ENCODE measurements around the gene SPINT4.
"Not testable (repeated sequence)": the region's sequence is repeated elsewhere in the genome, so short reads cannot be mapped to it uniquely, and the experiment has no call there.

SPINT4 gene

GRCh38 chr20:45722047-45722446, at the start of gene SPINT4:
SPINT4 (plus strand) TSS chr20:45722347; CDS start chr20:45722368, 21 bp downstream.
- no peak for DNase-seq (ENCODE audit: low read depth)

DNA sequence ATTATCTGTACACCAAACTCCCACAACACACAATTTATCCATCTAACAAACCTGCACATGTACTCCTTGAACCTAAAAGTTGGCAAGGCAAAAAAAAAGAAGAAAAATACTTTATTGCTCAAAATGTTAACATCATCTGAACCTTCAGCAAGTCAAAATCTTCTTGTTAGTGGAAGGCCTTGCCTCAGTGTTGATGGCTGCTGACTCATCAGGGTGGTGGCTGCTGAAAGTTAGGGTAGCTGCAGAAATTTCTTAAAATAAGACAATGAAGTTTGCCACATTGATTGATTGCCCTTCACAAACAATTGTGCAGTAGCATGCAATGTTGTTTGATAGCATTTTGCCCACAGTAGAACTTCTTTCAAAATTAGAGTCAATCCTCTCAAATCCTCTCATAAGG, 49.4 kb upstream of the SPINT4 start:
- DNase-seq (ENCODE audit: low read depth), result no peak

GRCh38 chr20:45679650-45680049, 42.5 kb upstream of the SPINT4 start:
- no peak for DNase-seq (ENCODE audit: low read depth)

GRCh38 chr20:45685896-45686295, 36.3 kb upstream of the SPINT4 start:
- DNase-seq (ENCODE audit: low read depth), result no peak

DNA sequence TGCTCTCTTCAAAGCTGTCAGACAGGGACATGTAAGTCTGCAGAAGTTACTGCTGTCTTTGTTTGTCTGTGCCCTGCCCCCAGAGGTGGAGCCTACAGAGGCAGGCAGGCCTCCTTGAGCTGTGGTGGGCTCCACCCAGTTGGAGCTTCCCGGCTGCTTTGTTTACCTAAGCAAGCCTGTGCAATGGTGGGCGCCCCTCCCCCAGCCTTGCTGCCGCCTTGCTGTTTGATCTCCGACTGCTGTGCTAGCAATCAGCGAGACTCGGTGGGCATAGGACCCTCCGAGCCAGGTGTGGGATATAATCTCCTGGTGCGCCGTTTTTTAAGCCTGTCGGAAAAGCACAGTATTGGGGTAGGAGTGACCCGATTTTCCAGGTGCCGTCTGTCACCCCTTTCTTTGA, 28.8 kb upstream of the SPINT4 start:
- DNase-seq (ENCODE audit: low read depth), result not testable (repeated sequence)

- DNase-seq (ENCODE audit: low read depth), result no peak
These were observed 26.7 kb upstream of the SPINT4 start for GRCh38 chr20:45695496-45695895.

GRCh38 chr20:45701104-45701503, 21.0 kb upstream of the SPINT4 start:
- DNase-seq (ENCODE audit: low read depth), result no peak

DNA sequence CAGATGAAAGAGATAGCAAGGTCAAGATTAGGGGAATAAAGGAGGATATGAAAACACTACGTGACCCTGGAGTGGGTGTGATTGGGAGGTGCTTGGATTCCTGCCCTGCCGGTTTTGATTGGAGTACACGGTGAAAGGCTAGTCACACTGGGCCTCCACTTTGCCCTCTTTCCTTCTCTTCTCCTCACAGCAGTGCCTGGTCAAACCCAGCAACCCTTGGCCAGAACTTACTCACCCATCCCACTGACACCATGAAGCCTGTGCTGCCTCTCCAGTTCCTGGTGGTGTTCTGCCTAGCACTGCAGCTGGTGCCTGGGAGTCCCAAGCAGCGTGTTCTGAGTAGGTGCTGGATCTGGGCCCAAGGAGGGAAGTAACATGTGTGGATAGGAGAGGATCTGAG, 20.3 kb upstream of the SPINT4 start, which contains the start of gene WFDC13:
Gene WFDC13 (plus strand): TSS at position 166 of the 400 bp plus-strand sequence. CDS start 86 bp downstream, at position 252.
- DNase-seq (ENCODE audit: low read depth), result no peak

- no peak for DNase-seq (ENCODE audit: low read depth)
These were observed 17.0 kb upstream of the SPINT4 start, which contains the start of gene WFDC10B for GRCh38 chr20:45704969-45705637. WFDC10B (minus strand) TSS chr20:45705019; CDS start chr20:45685992, 19,027 bp downstream.

- DNase-seq (ENCODE audit: low read depth), result not testable (repeated sequence)
These were observed 5.9 kb upstream of the SPINT4 start for GRCh38 chr20:45716141-45716688.

- DNase-seq (ENCODE audit: low read depth), result no peak
These were observed 3.0 kb downstream of the SPINT4 start for GRCh38 chr20:45725134-45725533.

- no peak for DNase-seq (ENCODE audit: low read depth)
These were observed 4.9 kb downstream of the SPINT4 start for GRCh38 chr20:45727044-45727443.

- no peak for DNase-seq (ENCODE audit: low read depth)
These were observed 10.1 kb downstream of the SPINT4 start for GRCh38 chr20:45732199-45732598.

GRCh38 chr20:45735552-45735951, 13.4 kb downstream of the SPINT4 start:
- no peak for DNase-seq (ENCODE audit: low read depth)

- no peak for DNase-seq (ENCODE audit: low read depth)
These were observed 13.8 kb downstream of the SPINT4 start for GRCh38 chr20:45735988-45736387.

DNA sequence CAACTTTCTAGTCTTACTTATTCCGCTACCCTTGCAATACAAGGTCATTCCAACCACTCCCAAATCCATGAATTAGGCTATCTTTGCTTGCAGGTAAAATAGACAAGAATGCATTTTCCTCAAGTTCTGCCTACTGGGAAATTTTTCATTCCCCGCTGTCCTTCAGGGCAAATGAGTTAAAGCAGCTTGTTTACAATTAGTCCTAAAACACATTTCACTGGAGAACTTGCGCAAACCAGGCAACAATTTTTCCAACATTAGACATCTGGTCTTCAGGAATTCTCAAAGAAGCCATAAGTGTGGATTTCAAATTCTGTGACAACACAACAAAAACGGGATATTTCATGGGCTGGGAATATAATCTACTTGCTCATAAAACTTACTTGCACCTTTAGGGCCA, 20.4 kb downstream of the SPINT4 start:
- DNase-seq (ENCODE audit: low read depth), result no peak

- DNase-seq (ENCODE audit: low read depth), result no peak
These were observed 22.9 kb downstream of the SPINT4 start for GRCh38 chr20:45745015-45745414.

DNA sequence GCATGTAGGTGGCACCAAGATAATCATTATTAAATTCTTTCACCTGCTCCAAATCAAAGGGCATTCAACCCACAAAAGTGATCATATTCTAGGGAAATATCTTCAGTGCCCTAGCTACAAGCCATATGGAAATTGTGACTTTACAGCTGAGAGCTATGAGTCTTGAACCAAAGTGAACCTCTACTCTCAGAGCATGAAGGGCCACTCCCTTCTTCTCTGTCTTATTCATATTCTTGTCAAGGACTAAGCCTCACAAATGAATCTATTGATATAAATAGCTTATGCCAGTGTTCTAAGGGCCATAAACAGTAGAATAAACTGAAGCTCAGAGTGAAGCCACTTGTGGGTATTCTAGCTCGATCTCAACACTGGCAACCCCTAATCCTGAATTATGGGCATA, 29.6 kb downstream of the SPINT4 start:
- DNase-seq (ENCODE audit: low read depth), result no peak

GRCh38 chr20:45752746-45753145, 30.6 kb downstream of the SPINT4 start:
- DNase-seq (ENCODE audit: low read depth), result no peak

DNA sequence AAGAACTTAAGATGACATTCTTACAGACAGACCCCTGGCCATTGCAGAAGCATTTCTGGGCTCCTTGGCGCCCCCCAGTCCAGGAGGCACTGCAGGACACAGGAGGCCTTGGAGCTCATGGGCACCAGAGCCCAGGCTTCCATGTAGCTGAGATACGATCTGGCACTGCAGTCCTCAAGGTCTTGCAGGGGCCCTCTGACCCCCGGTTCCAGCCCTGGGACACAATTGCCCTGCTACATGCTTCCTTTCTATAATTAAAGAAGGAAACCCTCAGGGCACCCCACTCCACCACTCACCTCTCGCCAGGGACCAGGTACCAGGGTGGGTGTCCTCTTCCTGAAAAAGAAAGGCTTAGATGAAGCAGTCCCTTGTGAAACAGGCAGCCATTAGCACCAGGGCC, 35.9 kb downstream of the SPINT4 start:
- no peak for DNase-seq (ENCODE audit: low read depth)

DNA sequence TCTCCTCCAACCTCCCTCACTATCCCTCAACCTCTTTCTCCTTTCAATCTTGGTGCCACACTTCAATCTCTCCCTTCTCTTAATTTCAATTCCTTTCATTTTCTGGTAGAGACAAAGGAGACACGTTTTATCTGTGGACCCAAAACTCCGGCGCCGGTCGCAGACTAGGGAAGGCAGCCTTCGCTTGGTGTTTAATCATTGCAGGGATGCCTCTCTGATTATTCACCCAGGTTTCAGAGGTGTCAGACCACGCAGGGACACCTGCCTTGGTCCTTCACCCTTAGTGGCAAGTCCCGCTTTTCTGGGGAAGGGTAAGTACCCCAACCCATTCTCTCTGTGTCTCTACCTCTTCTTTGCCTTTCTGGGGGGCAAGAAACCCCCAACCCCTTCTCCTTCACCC, 37.8 kb downstream of the SPINT4 start:
- DNase-seq (ENCODE audit: low read depth), result not testable (repeated sequence)

DNA sequence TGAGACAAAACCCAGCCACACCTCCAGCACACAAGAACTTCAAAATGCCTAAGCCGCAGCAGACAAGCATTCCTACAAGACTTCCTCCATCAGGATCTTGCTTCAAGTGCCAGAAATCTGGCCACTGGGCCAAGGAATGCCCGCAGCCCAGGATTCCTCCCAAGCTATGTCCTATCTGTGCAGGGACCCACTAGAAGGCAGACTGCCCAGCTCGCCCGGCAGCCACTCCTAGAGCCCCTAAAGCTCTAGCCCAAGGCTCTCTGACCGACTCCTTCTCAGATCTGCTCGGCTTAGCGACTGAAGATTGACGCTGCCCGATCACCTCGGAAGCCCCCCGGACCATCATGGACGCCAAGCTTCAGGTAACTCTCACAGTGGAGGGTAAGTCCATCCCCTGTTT, 39.8 kb downstream of the SPINT4 start:
- DNase-seq (ENCODE audit: low read depth), result not testable (repeated sequence)

- DNase-seq (ENCODE audit: low read depth), result not testable (repeated sequence)
These were observed 42.6 kb downstream of the SPINT4 start for GRCh38 chr20:45764618-45765282.
